AG09309 (cell line): Measurements from ENCODE around the gene TNFSF13.

Experiments
- DNase-seq: peaks from one replicate; pipeline ENCODE4 v3.0.0-alpha.2; 2010; ENCODE audit warnings: low read depth
- H3K4me3 ChIP-seq: 2 replicates; pipeline ENCODE4 v1.5.1; 2011; ENCODE audit warnings: mild to moderate bottlenecking, low read depth, low read length, moderate library complexity; ENCODE audit not compliant: control insufficient read depth
- CTCF ChIP-seq: IDR thresholded peaks from 2 replicates; pipeline ENCODE4 v1.5.1; 2011; ENCODE audit warnings: mild to moderate bottlenecking, low read depth, low read length, inconsistent platforms; ENCODE audit not compliant: insufficient read depth, control insufficient read depth; ENCODE audit errors: missing control alignments

The TNFSF13 gene

GRCh38 chr17:7562208-7562605, 3.7 kb downstream of the TNFSF13 start:
- TF ChIP-seq CTCF = no peak
- peak overlapping the region; percentile 82 for H3K4me3 ChIP-seq
- no peak for DNase-seq

- TF ChIP-seq CTCF = no peak
- peak overlapping the region; percentile 82 for H3K4me3 ChIP-seq
- DNase-seq = no peak
Measured at GRCh38 chr17:7563115-7563869, 4.7 kb downstream of the TNFSF13 start.

- TF ChIP-seq CTCF = no peak
- H3K4me3 ChIP-seq = no peak overlapping the region
- no peak for DNase-seq
Measured at GRCh38 chr17:7569571-7569970, 11.0 kb downstream of the TNFSF13 start.

GRCh38 chr17:7570351-7570750, 11.8 kb downstream of the TNFSF13 start:
- no peak for TF ChIP-seq CTCF
- no peak overlapping the region for H3K4me3 ChIP-seq
- no peak for DNase-seq

GRCh38 chr17:7572338-7572587, 13.7 kb downstream of the TNFSF13 start:
- H3K4me3 ChIP-seq = peak overlapping the region; percentile 55
- no peak for DNase-seq
- TF ChIP-seq CTCF = no peak

GRCh38 chr17:7572588-7573323, 14.2 kb downstream of the TNFSF13 start:
- DNase-seq = peak; percentile 97
- TF ChIP-seq CTCF = no peak
- peak overlapping the region; percentile 75 for H3K4me3 ChIP-seq
